ENCODE measurements around the gene SLC8B1.

SLC8B1 gene

DNA sequence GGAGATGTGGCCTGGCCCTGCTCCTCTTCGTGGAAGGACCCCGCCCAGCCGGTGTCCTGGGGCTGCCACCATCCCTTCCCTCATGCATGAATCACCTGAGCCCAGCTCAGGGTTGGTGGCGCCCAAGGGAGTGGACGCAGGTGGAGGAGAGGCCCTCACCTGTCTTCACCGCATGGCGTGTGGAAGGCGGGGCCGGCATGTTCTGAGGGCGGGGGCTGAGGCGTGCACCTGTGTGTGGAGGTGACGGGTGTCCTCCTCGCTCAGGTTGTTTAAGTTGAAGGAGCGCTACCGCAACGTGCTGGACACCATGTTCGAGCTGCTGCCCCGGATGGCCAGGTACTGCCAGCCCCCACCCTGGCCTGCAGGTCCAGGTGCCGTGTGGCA lies 47.0 kb downstream of the SLC8B1 start:
- TF ChIP-seq, protein P1, sequence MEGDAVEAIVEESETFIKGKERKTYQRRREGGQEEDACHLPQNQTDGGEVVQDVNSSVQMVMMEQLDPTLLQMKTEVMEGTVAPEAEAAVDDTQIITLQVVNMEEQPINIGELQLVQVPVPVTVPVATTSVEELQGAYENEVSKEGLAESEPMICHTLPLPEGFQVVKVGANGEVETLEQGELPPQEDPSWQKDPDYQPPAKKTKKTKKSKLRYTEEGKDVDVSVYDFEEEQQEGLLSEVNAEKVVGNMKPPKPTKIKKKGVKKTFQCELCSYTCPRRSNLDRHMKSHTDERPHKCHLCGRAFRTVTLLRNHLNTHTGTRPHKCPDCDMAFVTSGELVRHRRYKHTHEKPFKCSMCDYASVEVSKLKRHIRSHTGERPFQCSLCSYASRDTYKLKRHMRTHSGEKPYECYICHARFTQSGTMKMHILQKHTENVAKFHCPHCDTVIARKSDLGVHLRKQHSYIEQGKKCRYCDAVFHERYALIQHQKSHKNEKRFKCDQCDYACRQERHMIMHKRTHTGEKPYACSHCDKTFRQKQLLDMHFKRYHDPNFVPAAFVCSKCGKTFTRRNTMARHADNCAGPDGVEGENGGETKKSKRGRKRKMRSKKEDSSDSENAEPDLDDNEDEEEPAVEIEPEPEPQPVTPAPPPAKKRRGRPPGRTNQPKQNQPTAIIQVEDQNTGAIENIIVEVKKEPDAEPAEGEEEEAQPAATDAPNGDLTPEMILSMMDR (IDR thresholded peaks at IDR 0.05): no peak
- H3K4me3 Mint-ChIP-seq: no peak overlapping the region
- no peak overlapping the region for H3K27ac Mint-ChIP-seq
- no peaks in the 10 kb centered on the region for H3K9me3 Mint-ChIP-seq
- no peak for DNase-seq
- H3K4me1 Mint-ChIP-seq: peaks cover 45% of the 10 kb centered on the region
- H3K36me3 Mint-ChIP-seq (ENCODE audit: low read depth): peaks cover 29% of the 10 kb centered on the region
- H3K27me3 Mint-ChIP-seq (ENCODE audit: low read depth, poor library complexity): peaks cover 3% of the 10 kb centered on the region

DNA sequence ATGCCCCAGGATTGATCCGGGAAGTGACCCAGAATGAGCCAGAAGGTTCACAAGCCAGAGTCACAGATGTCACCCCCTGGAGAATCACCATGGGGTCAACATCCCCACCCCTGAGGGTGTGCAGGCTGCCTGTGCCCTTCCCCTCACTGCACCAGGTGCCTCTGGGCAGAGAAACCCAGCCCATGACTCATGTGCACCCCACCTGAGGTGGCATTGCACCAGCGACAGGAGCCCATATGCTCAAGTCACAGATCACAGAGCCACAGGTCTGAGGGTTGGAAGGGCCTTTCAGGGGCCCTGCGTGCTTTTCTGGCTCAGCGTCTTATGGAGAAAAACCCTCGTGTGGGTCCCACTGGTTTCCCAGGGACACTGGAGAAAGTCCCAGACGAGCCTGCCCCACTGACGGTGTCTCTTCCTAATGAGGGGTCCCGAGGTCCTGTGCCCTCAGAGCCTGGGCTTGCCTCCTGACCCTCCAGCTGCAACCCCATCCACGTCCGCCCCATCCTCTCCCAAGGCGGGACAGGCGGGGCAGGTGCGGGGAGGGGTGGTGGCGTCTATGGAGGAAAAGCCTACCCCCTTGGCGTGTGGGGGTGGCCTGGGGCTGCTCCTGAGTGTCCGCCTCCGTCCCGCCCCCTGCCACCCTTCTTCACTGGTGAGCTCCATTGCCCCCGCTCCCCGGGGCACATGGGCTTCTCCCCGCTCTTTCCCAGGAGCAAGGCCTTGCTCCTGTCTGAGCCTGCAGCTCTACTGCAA lies 47.6 kb downstream of the SLC8B1 start:
- Mint-ChIP-seq H3K4me3 (no peak overlapping the region), H3K9me3 (no peaks in the 10 kb centered on the region), H3K36me3 (ENCODE audit: low read depth) (peaks cover 28% of the 10 kb centered on the region), H3K27ac (no peak overlapping the region), H3K27me3 (ENCODE audit: low read depth, poor library complexity) (peaks cover 3% of the 10 kb centered on the region), H3K4me1 (peaks cover 41% of the 10 kb centered on the region)
- no peak for DNase-seq
- TF ChIP-seq, protein P1 (IDR thresholded peaks at IDR 0.05): no peak

DNA sequence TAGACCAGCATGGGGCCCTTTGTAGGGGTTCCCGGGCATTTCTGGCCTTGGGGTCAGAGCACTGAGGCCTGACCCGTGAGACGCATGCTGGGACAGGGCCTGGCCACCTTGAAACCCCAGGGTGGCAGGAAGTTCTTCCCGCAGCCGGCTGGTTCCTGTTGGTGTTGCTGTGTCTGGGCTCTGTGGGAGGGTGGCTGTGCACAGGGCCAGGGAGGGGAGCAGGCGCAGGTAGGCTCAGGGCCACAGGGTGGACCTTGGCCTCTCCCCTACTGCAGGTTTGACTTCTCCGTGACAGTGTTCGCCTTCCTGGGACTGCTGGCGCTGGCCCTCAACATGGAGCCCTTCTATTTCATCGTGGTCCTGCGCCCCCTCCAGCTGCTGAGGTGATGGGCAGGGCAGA lies 48.2 kb downstream of the SLC8B1 start:
- TF ChIP-seq, protein P1 (IDR thresholded peaks at IDR 0.05): no peak
- peaks cover 25% of the 10 kb centered on the region for H3K36me3 Mint-ChIP-seq (ENCODE audit: low read depth)
- H3K4me3 Mint-ChIP-seq: no peak overlapping the region
- DNase-seq: no peak
- peaks cover 3% of the 10 kb centered on the region for H3K27me3 Mint-ChIP-seq (ENCODE audit: low read depth, poor library complexity)
- H3K27ac Mint-ChIP-seq: no peak overlapping the region
- H3K4me1 Mint-ChIP-seq: peaks cover 36% of the 10 kb centered on the region
- H3K9me3 Mint-ChIP-seq: no peaks in the 10 kb centered on the region

- no peaks in the 10 kb centered on the region for H3K9me3 Mint-ChIP-seq
- H3K27me3 Mint-ChIP-seq (ENCODE audit: low read depth, poor library complexity): peaks cover 3% of the 10 kb centered on the region
- H3K27ac Mint-ChIP-seq: peak overlapping the region; percentile 94
- DNase-seq: peak; percentile 26
- TF ChIP-seq, protein P1 (IDR thresholded peaks at IDR 0.05): no peak
- no peak overlapping the region for H3K4me3 Mint-ChIP-seq
- H3K36me3 Mint-ChIP-seq (ENCODE audit: low read depth): peaks cover 19% of the 10 kb centered on the region
- H3K4me1 Mint-ChIP-seq: peaks cover 36% of the 10 kb centered on the region
Measured at GRCh38 chr12:113285679-113286610, 49.0 kb downstream of the SLC8B1 start.

DNA sequence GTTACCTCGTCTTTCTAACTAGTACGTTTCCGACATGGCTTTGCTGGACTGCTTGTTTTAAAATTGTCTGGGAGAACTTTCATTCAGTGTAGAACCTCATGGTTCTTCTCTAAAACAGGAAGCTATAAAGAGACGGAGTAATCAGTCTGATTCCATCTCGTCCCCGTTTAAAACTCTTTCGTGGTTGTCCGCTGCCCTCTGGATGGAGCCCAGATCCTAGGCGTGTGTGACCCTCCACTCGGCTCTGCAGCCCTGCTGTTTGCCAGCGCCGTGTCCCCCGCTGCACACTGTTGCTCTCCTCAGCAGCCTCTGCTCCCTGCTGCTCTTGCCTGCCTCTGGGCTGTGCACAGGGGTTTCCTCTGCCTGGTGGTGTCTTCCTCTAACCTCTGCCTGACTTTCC lies 50.2 kb downstream of the SLC8B1 start:
- Mint-ChIP-seq H3K9me3 (no peaks in the 10 kb centered on the region), H3K27ac (peak overlapping the region; percentile 7), H3K36me3 (ENCODE audit: low read depth) (peaks cover 18% of the 10 kb centered on the region), H3K4me1 (peaks cover 36% of the 10 kb centered on the region), H3K4me3 (no peak overlapping the region), H3K27me3 (ENCODE audit: low read depth, poor library complexity) (no peaks in the 10 kb centered on the region)
- TF ChIP-seq, protein P1 (IDR thresholded peaks at IDR 0.05): no peak
- no peak for DNase-seq

Measured in nephron progenitor cell (in vitro differentiated cells).